Stimulated activated CD8-positive, alpha-beta memory T cell treated with anti-CD3 and anti-CD28 coated beads, Interleukin-15, amount 100 ng/mL, for 1 hour (primary cell): ENCODE data around the gene OMP.

Source experiments
- DNase-seq: peaks from one replicate; pipeline ENCODE4 v3.0.0-alpha.2; 2020; ENCODE audit warnings: low read depth

OMP gene

DNA sequence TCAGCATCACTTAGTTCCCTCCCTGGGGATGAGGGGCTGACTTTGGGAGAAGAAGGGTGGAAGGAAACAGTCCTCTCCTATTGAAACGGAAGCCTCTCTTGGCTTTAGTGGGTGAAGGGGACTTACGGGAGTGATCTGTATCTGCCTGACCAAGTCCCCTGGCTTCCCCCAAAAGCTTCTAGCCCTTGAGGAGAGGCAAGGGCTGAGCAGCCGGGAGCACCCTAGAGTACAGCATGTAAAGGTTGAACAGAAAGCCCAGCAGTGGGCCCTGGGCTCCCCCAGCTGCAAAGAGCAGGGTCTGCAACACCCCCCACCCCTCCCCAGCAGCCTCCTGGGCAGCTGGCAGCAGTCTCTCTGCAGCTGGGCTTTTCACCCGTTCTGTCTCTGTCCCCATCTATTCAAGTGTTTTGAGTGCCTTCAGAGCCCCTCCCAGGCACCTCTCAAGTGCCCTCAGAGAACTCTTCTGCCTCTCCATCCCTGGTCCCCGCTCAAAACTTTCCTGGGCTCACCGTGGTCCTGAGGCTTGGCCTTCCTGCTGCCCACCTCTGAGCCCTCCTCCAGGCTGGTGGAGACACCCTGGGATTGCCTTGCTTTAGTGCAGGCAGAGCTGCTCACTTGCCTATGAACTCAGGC is 33.2 kb upstream of the OMP start:
- DNase-seq, result no peak

DNA sequence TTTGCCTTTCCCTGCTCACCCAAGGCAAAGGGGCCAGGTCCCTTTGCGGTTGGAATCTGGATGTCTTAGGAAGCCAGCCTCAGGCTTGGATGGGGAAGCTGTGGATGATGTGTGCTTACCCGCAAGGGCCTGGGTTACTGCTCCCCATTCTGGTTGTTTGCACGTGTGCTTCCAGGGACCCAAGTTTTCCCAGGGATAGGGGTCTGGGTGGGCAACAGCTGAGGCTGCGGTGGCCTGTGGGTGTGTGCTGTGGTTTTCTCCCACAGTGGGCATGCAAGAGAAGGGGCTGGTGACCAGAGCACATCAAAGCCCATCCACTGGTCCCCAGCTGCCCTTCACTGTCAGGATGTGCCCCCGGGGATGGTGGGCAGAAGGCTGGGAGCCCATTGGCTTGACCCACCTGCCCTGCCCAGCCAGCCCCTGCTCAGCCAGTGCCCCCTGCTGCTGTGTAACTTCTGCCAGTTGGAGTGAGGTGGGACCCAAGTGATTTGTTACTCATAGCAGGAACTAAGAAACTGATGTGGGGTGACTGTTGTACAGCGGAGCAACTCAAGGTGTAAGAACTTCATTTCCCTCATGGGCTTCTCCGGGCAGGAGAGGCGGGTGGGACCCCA is 32.6 kb upstream of the OMP start:
- no peak for DNase-seq

DNA sequence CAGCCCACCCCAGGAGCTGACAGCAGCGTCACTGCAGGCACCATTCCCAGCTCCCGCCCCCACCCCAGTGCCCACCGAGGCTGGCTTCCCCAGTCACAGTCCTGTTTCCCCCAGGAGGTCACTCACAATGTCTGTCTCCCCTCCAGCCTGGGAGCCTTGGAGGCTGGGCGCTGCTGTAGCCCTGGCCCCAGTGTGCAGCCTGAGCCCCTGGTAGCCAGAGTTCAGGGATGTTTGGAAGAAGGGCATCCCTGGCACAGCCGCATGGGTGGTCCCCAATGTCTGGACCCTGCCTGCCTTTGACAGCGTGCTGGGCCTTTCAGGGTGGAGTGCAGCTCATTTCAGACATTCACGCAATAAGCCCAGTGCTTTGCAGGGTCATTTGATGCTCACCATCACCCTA is 31.6 kb upstream of the OMP start:
- DNase-seq, result no peak

DNA sequence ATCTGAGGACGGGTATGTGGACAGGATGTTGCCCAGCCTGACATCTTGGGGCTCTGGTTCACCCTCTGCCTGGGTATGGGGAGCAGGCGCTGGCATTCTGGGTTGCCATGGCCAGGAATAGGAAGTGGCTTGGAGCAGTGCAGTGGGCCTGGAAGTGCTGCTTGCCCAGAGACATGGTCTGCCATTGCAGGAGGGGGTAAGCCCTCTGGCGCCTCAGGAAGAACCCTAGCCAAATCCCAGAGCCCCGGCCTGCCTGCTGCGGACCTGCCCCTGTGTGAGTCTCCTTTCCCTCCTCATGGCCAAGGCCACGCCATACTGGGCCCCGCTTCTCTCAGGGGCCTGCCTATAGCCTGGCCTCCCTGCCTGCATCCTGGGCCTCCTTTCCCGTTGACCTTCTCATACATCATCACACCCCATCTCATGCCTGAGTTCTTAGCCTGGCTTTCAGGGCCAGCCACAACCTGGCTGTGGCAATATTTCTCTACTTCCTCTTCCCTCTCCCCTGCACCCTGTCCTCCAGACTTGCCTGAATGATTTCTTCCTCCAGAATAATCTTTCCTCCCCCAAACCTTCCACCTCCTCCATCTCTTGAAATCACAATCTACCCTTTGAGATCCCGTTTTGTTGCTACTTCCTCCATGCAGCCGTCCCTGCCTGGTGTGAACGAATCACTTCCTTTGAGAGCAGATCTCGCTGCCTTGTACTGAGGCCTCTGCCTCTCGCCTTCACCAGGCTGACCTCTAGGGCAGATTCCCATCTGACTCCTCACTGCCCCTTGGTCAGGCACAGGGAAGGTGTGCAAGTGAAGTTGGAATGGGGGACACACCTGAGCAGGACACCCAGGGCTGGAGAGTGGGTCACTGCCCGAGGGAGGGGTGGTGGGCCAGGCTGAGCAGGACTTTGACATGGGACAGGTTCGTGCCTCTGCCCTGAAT is 30.7 kb upstream of the OMP start:
- DNase-seq, result no peak

DNA sequence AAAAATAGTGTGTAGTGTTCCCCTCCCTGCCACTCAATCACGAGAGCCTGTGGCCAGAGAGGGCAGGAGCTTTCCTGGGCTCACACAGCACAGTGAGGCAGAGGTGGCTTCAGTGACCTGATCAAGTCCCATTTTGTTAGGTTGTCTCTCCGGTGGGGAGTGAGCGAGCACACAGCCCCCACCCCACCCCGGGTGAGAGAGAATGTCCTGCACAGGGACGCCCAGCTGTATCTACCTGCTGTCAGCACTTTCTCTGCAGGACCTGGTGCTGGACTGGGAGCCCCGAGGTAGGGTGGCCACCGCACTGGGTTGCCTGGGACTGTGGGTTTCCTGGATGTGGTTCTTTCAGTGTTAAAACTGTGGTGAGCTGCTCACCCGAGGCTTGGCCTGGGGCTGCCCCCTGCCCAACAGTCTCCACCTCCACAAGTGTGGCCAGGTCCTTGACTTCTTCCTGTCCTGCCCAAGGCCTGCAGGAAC is 29.8 kb upstream of the OMP start:
- no peak for DNase-seq

DNA sequence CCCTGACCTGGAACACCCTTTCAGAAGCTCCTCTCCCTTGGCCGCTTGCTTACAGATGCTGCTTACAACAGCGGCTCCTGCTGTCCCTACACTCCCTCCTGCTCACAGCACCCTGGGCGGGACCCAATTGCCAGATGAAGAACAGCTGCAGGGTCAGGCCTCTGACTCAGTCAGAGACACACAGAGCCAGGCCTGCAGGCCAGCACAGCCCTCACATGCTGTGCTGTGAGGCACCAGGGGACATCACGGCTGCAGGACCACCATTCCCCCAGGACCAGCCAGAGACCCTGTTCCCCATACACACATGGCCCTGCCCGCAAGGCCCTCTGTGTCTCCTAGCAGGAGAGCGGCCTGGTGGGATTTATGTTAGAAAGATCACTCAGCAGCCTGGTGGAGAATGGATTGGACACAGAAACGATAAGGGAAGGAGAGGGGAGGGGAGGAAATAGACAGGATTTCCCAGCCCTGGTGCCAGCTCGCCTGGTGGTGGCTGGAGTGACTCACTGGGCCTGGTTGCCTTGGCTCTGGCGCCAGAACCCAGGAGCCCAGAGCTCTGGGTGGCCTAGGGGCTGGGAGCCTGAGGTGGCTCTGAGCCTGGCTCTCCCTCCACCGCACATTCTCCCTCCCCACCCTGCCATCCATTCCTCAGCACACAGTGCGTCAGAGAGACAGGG is 29.2 kb upstream of the OMP start:
- no peak for DNase-seq

DNA sequence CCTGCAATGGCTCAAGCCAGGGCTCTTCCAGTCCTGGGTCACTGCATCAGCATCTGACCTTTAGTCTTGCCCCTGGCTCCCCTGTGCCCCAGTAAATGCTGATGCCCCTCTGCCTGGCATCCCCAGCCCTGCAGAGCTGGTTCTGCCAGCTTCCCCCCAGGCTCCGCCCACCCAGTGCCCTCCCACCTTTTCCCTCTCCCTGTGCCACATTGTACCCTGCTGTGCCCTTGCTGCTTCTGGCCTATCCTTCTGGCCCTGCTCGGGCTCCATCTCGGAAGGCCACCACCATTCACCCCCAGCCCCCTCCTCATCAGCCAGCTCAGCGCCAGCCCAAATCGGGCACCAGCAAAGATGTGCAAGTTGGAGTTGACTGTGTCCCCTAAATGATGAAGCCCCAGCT is 28.4 kb upstream of the OMP start:
- no peak for DNase-seq

DNA sequence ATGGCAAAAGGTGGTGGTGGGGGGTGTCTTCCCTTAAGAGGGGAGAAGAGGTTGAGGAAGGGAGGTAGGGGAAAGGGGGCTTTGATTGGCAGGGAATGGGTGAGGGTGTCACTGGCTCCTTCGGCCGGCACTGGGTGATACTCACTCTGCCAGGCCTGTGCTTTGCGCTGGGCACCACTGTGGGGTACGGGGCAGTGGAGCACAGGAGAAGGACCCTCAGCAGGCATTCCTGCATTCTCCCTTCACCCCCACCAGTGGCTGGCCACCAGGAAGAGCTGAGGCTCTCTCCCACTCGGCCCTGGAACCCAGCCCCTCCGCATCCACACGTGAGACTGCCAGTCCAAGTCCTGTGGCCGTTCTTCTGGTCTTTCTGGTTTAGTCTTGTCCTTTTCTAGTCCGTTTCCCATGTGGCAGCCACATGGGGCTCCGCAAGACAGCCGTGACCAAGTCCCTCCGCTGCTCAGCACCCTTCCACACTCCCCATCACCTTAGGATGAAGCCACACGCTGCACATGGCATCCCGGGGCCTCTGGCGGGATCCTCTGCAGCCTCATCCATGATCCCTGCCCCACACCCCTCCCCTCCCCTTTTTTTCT is 27.9 kb upstream of the OMP start:
- no peak for DNase-seq

DNA sequence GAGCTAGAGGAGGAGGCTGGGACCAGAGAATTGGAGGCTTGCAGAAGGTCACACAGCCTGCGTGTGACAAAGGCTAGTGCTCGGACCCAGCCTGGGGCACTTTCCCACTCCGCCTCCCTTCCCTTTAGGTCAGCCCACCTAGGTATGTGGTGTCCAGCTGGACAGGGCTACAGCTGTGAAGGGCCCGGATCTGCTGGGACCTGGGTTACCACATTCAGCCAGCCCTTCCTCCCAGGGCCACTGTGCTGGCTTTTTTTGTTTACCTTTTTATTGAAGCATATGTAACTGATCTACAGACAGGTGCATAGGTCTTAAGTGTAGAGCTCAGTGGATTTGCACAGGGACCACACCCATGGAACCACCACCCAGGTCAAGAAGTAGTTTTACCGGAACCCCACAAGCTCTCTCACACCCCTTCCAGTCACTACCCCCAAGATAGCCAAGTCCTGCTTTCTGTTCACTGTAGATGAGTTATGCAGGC is 27.2 kb upstream of the OMP start:
- DNase-seq, result no peak

DNA sequence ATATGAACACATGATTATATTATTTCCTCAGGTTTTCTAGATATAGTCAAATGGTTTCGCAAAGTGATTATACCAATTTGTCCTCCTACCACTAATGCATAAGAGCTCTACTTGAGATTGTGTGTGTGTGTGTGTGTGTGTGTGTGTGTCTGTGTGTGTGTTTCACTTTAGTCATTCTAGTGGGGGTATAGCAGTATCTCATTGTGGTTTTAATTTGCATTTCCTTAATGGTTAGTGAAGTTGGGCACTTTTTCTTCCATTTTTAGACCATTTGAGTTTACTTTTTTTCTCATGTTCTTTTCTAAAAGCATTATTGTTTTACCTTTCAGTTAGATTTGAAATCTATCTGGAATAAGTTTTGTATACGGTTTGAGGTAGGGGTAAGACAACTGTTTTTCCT is 23.0 kb upstream of the OMP start:
- no peak for DNase-seq

DNA sequence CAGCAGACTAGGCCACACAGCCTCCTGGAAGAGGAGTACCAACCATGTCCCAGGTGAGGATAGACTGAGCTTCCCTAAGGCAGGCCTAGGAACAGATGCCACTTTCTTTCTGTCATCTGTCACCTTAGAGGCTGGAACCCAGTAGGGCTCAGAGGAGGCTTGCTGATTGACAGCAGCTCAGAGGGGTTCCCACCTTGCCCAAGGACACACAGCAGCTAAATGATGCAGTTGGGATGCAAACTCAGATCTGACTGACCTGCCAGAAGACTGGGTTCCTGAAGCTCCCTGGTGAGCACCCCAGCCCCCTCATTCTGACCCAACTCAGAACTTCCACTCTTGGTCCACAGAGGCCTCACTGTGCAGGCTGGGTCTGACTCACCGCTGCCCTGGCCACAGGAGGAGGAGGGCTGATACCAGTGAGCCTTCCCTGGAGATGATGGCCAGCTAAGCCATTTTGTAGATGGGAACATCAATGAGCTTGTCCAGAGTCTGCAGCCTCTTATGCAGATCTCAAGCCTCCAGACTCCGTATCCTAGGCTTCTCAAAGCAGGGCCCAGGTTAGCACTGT is 21.9 kb upstream of the OMP start:
- DNase-seq, result no peak

DNA sequence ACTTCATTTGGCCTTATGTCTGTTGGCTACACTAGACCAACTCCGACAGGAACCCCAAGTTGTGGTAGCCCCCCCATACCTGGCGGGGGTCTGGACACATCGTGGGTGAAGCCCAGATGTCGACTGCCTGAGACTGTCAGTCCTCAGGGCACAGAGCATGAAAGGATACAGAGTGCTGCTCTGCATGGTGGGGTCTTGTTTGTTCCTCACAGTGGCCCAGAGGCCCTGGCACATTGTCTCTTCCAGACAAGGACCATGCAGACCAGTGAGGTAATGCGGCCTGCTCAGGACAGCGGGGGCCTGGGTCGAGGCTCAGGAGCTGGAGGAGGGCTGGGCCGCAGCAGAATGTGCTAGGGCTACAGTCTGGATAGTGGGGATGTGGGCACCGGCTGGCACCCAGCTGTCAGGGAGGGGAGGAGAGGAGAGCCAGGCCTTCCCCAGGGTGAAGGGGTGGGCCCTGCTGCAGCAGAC is 21.2 kb upstream of the OMP start:
- DNase-seq, result no peak

DNA sequence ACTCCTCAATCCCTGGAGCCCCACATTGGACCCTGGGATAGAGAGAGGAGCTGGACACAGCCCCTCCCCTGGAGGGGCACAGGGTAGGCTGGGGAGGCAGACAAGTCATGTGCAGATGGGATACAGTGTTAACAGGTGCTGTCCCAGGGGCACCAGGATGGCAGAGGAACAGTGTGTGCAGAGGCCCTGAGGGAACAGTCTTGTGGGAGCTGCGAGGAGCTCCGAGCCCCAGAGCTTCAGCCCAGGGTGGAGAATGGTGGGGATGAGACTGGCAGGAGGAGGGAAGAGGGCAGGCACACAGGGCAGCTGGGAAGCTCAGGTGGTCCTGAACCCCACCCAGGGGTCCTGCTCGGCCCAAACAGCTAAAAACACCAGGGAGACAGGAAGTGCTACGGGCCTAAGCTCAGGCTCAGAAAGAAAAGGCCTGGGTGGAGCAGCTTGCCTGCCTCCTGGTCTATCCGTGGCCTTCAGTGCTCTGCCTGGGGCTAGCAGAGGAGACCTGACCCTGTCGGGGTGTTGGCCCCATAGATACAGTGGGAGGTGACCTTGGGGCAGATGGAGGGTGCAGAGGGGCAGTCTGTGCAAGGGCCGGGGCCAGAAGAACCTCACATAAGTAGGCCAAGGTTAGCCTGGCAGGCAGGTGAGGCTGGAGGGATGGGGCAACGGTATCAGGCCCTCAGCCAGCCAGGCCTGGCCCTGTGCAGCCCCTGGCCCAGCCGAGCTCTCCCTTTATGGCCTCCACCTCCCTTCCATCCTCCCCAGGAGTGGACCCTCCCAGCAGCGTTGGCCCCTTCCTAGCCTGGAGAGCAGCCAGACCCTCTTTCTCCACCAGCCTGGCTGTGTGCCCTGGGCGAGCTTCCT is 20.4 kb upstream of the OMP start:
- no peak for DNase-seq

DNA sequence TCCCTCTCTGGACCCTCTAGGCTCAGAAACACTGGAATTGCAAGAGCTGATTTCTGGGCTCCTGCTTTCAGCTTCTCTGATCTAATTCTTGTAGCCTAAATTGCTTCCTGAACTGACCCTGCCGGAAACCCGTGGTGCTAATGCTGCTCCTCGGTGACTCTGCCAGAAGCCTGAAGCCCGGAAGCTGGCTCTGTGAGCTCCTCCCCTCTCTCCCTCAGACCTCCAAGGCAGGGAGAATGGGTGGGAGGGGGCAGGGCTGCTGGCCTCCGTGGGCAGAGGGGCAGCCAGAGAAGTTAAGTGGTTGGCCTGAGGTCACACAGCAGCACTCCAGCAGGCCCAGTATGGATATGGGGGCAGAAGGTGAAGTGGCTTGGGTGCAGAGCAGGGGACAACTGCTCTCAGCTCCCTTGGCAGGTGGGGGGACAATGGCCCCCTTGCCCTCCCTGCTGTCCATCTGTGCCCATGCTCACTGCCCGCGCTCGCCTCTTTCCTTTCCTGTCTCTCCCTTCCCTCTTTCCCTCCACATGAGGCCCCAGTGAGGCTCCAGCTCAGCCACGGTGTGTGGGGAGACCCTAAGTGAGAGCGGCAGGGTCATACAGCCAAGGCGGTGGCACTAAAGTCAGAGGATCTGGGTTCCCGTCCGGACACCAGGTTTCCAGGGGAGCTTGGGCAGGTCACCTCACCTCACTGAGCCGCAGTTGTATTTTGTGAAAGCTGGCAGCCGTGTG is 19.6 kb upstream of the OMP start:
- no peak for DNase-seq

DNA sequence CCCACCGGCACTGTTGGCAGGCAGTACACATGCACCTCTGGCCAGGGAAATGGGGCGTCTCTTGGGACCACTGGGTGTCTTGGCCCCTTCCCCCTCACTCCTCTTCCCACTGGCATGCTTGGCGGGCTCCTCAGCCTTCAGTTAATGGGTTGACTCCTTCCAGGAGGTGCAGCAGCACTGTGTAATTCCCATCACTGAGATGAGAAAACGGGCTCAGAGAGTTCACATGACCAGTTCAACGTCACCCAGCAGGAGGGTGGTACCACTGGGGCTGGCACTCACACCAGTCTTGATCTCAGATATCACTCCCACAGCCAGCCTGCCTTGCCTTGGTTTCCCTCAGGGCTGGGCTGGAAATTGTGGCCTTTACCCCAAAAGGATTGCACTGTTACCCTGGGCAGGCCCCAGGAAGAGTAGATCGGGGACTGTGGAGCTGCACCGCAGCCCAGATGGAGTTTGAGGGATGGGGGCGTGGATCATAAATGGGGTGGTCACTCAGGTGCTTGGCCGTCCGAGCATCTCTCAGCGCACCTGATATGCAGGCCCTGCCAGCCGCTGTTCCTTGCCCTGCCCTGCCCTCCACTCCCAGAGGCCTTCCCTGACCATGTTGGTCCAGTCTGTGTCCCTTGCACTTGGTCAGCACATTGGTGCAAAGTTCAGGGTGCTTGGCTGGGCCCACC is 18.9 kb upstream of the OMP start:
- DNase-seq, result no peak

DNA sequence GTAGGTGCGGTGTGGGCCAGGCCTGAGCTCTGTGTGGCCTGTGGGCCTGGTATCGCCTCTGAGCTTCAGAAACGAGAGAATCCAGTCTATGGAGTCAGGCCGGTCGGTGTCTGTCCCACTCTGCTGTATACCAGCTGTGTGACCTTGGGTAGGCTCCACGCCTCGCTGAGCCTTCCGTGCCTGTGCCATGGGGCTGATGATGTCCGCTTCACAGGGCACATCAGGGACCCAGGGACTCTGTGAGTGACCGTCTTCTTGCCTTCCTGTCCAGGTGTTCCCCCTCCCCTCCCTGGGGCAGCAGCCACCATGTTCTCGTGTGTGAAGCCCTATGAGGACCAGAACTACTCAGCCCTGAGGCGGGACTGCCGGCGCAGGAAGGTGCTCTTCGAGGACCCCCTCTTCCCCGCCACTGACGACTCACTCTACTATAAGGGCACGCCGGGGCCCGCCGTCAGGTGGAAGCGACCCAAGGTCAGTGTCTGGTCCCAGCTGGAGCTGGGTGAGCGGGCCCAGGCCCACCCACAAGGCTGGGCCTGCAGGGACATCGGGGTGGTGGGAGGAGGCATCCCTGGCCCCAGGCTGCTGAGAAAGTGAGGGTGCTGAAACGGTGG is 18.0 kb upstream of the OMP start:
- DNase-seq, result no peak

DNA sequence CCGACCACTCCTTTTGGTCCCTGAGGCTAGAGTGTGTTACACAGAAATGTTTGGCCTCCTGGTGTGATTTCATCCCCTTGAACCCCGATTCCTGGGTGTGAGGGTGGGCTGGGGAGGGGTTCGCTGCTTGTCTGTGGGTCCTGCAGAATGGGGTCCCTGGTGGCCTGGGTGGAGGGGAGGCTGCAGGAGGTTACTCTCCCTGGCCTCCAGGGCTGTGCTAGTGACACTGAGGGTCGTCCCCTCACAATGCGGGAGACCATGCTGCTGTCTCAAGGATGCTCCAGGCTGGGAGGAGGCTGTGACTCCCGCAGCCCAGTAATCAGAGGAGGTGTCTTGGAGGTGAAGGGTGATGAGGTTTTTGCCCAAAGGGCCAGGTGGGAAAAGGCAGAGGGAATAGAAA is 17.0 kb upstream of the OMP start:
- no peak for DNase-seq

DNA sequence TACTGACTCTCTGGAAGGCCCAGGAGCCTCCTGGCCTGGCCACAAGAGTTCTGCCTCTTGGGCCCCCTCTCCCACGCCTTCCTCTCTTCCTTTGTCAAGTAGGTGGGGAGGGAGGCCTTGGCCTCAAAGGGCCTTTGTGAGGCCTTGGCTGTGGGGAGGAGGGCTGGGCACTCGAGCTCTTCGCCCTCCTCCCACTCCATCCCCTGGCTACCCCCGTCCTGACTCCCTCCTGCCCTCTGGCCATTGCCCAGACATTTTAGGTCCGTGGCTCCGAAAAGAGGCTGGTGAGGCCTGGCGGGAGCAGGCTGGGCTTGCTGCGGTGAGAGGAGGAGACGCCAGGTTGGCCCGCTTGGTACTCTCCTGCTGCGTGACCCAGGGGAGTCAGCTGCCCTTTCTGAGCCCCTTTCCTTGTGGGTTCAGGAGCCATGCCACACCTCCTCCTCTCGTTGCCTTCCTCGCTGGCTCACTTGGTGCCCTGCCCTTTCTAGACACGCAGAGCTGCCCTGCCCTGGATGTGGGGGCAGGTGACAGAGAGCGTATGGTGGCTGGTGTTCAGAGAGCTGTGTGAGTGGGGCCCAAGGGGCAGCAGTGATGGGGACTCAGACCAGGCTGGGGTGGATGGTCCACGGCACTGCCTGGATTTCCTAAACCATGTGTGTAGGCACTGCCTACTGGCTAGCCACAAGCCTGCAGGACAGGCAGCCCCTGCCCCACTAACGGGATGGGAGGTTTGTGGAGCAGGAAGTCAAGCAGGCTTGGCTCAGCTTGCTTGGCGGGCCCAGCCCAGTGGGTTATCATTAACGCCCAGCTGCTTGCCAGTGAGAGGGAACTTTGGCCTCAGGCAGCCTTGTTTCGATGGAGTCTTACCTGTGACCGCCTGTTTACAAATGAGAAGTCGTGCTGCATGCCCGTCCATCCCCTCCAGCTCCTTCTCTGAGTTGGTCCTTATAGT is 15.8 kb upstream of the OMP start:
- no peak for DNase-seq
